H9 (cell line): ENCODE measurements around the gene REG4. TPM values are rescaled to one million over a fixed set of nuclear protein-coding genes. Genes with fewer than 3 reads are reported as not detected.

Experiments
- DNase-seq: peaks from one replicate; pipeline ENCODE4 v3.0.0-alpha.2; 2017
- H2AFZ ChIP-seq: one replicate; pipeline ENCODE4 v1.6.1; 2013; ENCODE audit warnings: mild to moderate bottlenecking, low read length, control low read depth, moderate library complexity
- H2AK5ac ChIP-seq: 2 replicates; pipeline ENCODE4 v1.6.1; 2013; ENCODE audit warnings: low read length, control low read depth, mixed read lengths; ENCODE audit not compliant: insufficient read length
- H2BK120ac ChIP-seq: one replicate; pipeline ENCODE4 v1.6.1; 2013; ENCODE audit warnings: low read depth, mild to moderate bottlenecking, low read length, control low read depth, inconsistent platforms; ENCODE audit not compliant: poor library complexity, severe bottlenecking
- H2BK12ac ChIP-seq: 2 replicates; pipeline ENCODE4 v1.6.1; 2013; ENCODE audit warnings: low read length, control low read depth, mixed read lengths, low read depth; ENCODE audit not compliant: insufficient read length
- H2BK15ac ChIP-seq: 2 replicates; pipeline ENCODE4 v1.6.1; 2013; ENCODE audit warnings: low read depth, low read length, control low read depth
- H2BK20ac ChIP-seq: one replicate; pipeline ENCODE4 v1.6.1; 2013; ENCODE audit warnings: low read depth, mild to moderate bottlenecking, low read length, control low read depth, inconsistent platforms; ENCODE audit not compliant: poor library complexity, severe bottlenecking
- H2BK5ac ChIP-seq: 2 replicates; pipeline ENCODE4 v1.6.1; 2013; ENCODE audit warnings: low read length, control low read depth, mixed read lengths; ENCODE audit not compliant: insufficient read length
- H3K14ac ChIP-seq: 2 replicates; pipeline ENCODE4 v1.6.1; 2013; ENCODE audit warnings: low read length, control low read depth; ENCODE audit not compliant: insufficient read depth
- H3K18ac ChIP-seq: 2 replicates; pipeline ENCODE4 v1.6.1; 2013; ENCODE audit warnings: low read depth, mild to moderate bottlenecking, mixed read lengths, low read length, control low read depth; ENCODE audit not compliant: insufficient read length
- H3K23ac ChIP-seq: 2 replicates; pipeline ENCODE4 v1.6.1; 2013; ENCODE audit warnings: low read length, control low read depth, mixed read lengths, low read depth; ENCODE audit not compliant: insufficient read length
- H3K23me2 ChIP-seq: 2 replicates; pipeline ENCODE4 v1.6.1; 2013; ENCODE audit warnings: low read depth, mild to moderate bottlenecking, mixed read lengths, low read length, control low read depth; ENCODE audit not compliant: insufficient read length, poor library complexity, severe bottlenecking
- H3K27ac ChIP-seq: 2 replicates; pipeline ENCODE4 v1.5.1; 2013; ENCODE audit warnings: low read length, control low read depth, mixed read lengths, low read depth; ENCODE audit not compliant: insufficient read length
- H3K27me3 ChIP-seq: 2 replicates; pipeline ENCODE4 v1.6.1; 2013; ENCODE audit warnings: low read length, control low read depth, inconsistent platforms; ENCODE audit not compliant: insufficient read depth
- H3K4ac ChIP-seq: 2 replicates; pipeline ENCODE4 v1.6.1; 2013; ENCODE audit warnings: low read depth, mild to moderate bottlenecking, control low read depth, inconsistent platforms, low read length, moderate library complexity
- H3K4me1 ChIP-seq: 2 replicates; pipeline ENCODE4 v1.6.1; 2013; ENCODE audit warnings: low read length, control low read depth, inconsistent platforms; ENCODE audit not compliant: insufficient read depth
- H3K4me2 ChIP-seq: 2 replicates; pipeline ENCODE4 v1.6.1; 2013; ENCODE audit warnings: low read length, control low read depth, mixed read lengths; ENCODE audit not compliant: insufficient read length, insufficient read depth
- H3K56ac ChIP-seq: 2 replicates; pipeline ENCODE4 v1.6.1; 2013; ENCODE audit warnings: low read depth, mild to moderate bottlenecking, mixed read lengths, low read length, control low read depth; ENCODE audit not compliant: insufficient read length
- H3K79me1 ChIP-seq: 2 replicates; pipeline ENCODE4 v1.6.1; 2013; ENCODE audit warnings: low read depth, mild to moderate bottlenecking, moderate library complexity, low read length, control low read depth, inconsistent platforms; ENCODE audit not compliant: insufficient read depth, poor library complexity, severe bottlenecking
- H3K79me2 ChIP-seq: 2 replicates; pipeline ENCODE4 v1.6.1; 2013; ENCODE audit warnings: low read length, control low read depth, inconsistent platforms; ENCODE audit not compliant: insufficient read depth
- H3K9ac ChIP-seq: 2 replicates; pipeline ENCODE4 v1.6.1; 2013; ENCODE audit warnings: low read length, control low read depth, mixed read lengths; ENCODE audit not compliant: insufficient read length; ENCODE audit errors: extremely low read depth
- H3K9me3 ChIP-seq: one replicate; pipeline ENCODE4 v1.6.1; 2013; ENCODE audit warnings: low read depth, low read length, inconsistent platforms; ENCODE audit not compliant: control insufficient read depth
- H3T11ph ChIP-seq: one replicate; pipeline ENCODE4 v1.6.1; 2013; ENCODE audit warnings: mild to moderate bottlenecking, low read length, control low read depth, inconsistent platforms
- H4K20me1 ChIP-seq: one replicate; pipeline ENCODE4 v1.6.1; 2013; ENCODE audit not compliant: control insufficient read depth, insufficient read length, insufficient read depth
- H4K5ac ChIP-seq: 2 replicates; pipeline ENCODE4 v1.6.1; 2013; ENCODE audit warnings: low read depth, mild to moderate bottlenecking, mixed read lengths, low read length, control low read depth; ENCODE audit not compliant: insufficient read length
- H4K8ac ChIP-seq: replicated peaks from 2 replicates; pipeline ENCODE4 v1.6.1; 2013; ENCODE audit warnings: low read length, control low read depth, mixed read lengths, low read depth; ENCODE audit not compliant: insufficient read length
- H4K91ac ChIP-seq: 2 replicates; pipeline ENCODE4 v1.6.1; 2013; ENCODE audit warnings: low read depth, mild to moderate bottlenecking, moderate library complexity, mixed read lengths, low read length, control low read depth; ENCODE audit not compliant: insufficient read length
- H3K27ac Mint-ChIP-seq, 3 experiments: 2 replicates in 2 of 3; 3 replicates in 1 of 3; pipeline ENCODE4 v1.8.0; 2020 to 2021; ENCODE audit warnings: mixed read lengths in 3 of 3, mild to moderate bottlenecking in 1 of 3, moderate library complexity in 1 of 3
- H3K27me3 Mint-ChIP-seq: 2 replicates; pipeline ENCODE4 v1.8.0; 2021; ENCODE audit warnings: low read depth, mild to moderate bottlenecking, moderate library complexity, mixed read lengths
- H3K36me3 Mint-ChIP-seq, 3 experiments: 2 replicates in 2 of 3; 3 replicates in 1 of 3; pipeline ENCODE4 v1.8.0; 2020 to 2021; ENCODE audit warnings: low read depth in 3 of 3, mixed read lengths in 3 of 3; ENCODE audit not compliant: insufficient read depth in 1 of 3
- H3K4me1 Mint-ChIP-seq, 2 experiments: 2 replicates each; pipeline ENCODE4 v1.8.0; 2020; ENCODE audit warnings: mixed read lengths in 2 of 2
- H3K4me3 Mint-ChIP-seq, 2 experiments: 2 replicates in 1 of 2; 3 replicates in 1 of 2; pipeline ENCODE4 v1.8.0; 2020 to 2021; ENCODE audit warnings: mild to moderate bottlenecking in 2 of 2, mixed read lengths in 2 of 2, moderate library complexity in 1 of 2
- H3K9me3 Mint-ChIP-seq, 2 experiments: 2 replicates in 1 of 2; 3 replicates in 1 of 2; pipeline ENCODE4 v1.8.0; 2020; ENCODE audit warnings: mild to moderate bottlenecking in 2 of 2, mixed read lengths in 2 of 2, moderate library complexity in 1 of 2
- CTCF ChIP-seq: fragments of 200-600 bp; sonication (generic); conservative IDR thresholded peaks from 3 replicates; pipeline ENCODE4 v1.8.0; 2021; ENCODE audit warnings: antibody characterized with exemption, mild to moderate bottlenecking
- WGBS: extraction: QIAGEN DNeasy Blood & Tissue Kit; methylation state at CpG from one replicate; pipeline ENCODE4 v1.1.7; 2013; ENCODE audit warnings: missing lambda C conversion rate, low lambda C conversion rate, mixed read lengths; ENCODE audit not compliant: insufficient read length; ENCODE audit errors: extremely low coverage; 5-methylcytosine and 5-hydroxymethylcytosine counted together
- total RNA-seq: library from RNA; stranded (reverse); gene quantifications from 2 replicates; pipeline ENCODE4 v1.2.1, GENCODE V29; 2021

REG4 gene
- total RNA-seq, 1 experiment from 2014 or later, result not detected

GRCh38 chr1:119778359-119778758 lies 32.9 kb downstream of the REG4 start:
- TF ChIP-seq CTCF, result no peak
- Histone ChIP-seq H2BK15ac (no peak overlapping the region), H2BK120ac (no peak overlapping the region), H3K27ac (no peak overlapping the region), H3K9me3 (no peaks in the 10 kb centered on the region), H3K18ac (no peak overlapping the region), H3K79me2 (no peaks in the 10 kb centered on the region), H3K79me1 (no peaks in the 10 kb centered on the region), H2AFZ (no peak overlapping the region), H3K56ac (no peak overlapping the region), H3K4me2 (no peak overlapping the region), H4K20me1 (no peaks in the 10 kb centered on the region), H3K4ac (no peak overlapping the region), H4K8ac (no peak overlapping the region), H4K5ac (no peak overlapping the region), H2BK20ac (no peak overlapping the region), H4K91ac (no peak overlapping the region), H2BK5ac (no peak overlapping the region), H2BK12ac (no peak overlapping the region), H3K4me1 (peaks cover 3% of the 10 kb centered on the region; the same call in 1 of the 2 replicates), H3K14ac (no peak overlapping the region), H3T11ph (no peak overlapping the region), H2AK5ac (no peak overlapping the region), H3K9ac (no peak overlapping the region), H3K23me2 (no peaks in the 10 kb centered on the region), H3K23ac (no peak overlapping the region), H3K27me3 (no peaks in the 10 kb centered on the region)
- H3K4me1 Mint-ChIP-seq, result peaks cover 9 to 11% of the 10 kb centered on the region in 2 experiments
- H3K27ac Mint-ChIP-seq, result no peak overlapping the region
- no peak overlapping the region for H3K4me3 Mint-ChIP-seq
- DNase-seq, result no peak
- H3K36me3 Mint-ChIP-seq, result no peaks in the 10 kb centered on the region
- H3K27me3 Mint-ChIP-seq, result no peaks in the 10 kb centered on the region
- WGBS, result no CpG with 5 or more reads among the region's 6 CpGs
- H3K9me3 Mint-ChIP-seq, result no peaks in the 10 kb centered on the region
